DND-41 (cell line): ENCODE data around the gene THOC5.

Source experiments
- ATAC-seq: fragments of 200-7000 bp; cut with Tn5 transposase; 3 replicates; pipeline ENCODE4 v1.9.1; 2021; ENCODE audit warnings: low read depth; ENCODE audit not compliant: insufficient read depth
- DNase-seq: peaks from one replicate; pipeline ENCODE4 v3.0.0-alpha.2; 2020
- H2AFZ ChIP-seq: 2 replicates; pipeline ENCODE4 v1.6.0; 2012; ENCODE audit warnings: low read depth, low read length
- H3K27ac ChIP-seq: 2 replicates; pipeline ENCODE4 v1.5.1; 2012; ENCODE audit warnings: low read length, inconsistent platforms
- H3K27me3 ChIP-seq: fragments of 200-600 bp; sonication (generic); 2 replicates; pipeline ENCODE4 v1.6.0; 2012; ENCODE audit warnings: low read length, mild to moderate bottlenecking, inconsistent platforms; ENCODE audit not compliant: insufficient read depth, poor library complexity
- H3K36me3 ChIP-seq: 2 replicates; pipeline ENCODE4 v1.5.1; 2012; ENCODE audit warnings: low read length, inconsistent platforms; ENCODE audit not compliant: insufficient read depth
- H3K4me1 ChIP-seq: 2 replicates; pipeline ENCODE4 v1.5.1; 2012; ENCODE audit warnings: mild to moderate bottlenecking, low read length; ENCODE audit not compliant: insufficient read depth
- H3K4me2 ChIP-seq: 2 replicates; pipeline ENCODE4 v1.6.0; 2012; ENCODE audit warnings: mild to moderate bottlenecking, moderate library complexity, low read length, inconsistent platforms; ENCODE audit not compliant: insufficient read depth
- H3K4me3 ChIP-seq, 2 experiments: fragments of 200-600 bp in 1 of 2; shearing (Covaris generic) in 1 of 2; 2 replicates each; pipeline ENCODE4 v1.5.1; 2012 to 2016; ENCODE audit warnings: inconsistent platforms in 2 of 2, low read length in 2 of 2, mild to moderate bottlenecking in 2 of 2, low read depth in 1 of 2, moderate library complexity in 1 of 2
- H3K79me2 ChIP-seq: 2 replicates; pipeline ENCODE4 v1.6.0; 2012; ENCODE audit warnings: low read length, inconsistent platforms; ENCODE audit not compliant: insufficient read depth
- H3K9ac ChIP-seq: 2 replicates; pipeline ENCODE4 v1.6.0; 2012; ENCODE audit warnings: low read depth, mild to moderate bottlenecking, inconsistent platforms, low read length, moderate library complexity
- H3K9me3 ChIP-seq: 2 replicates; pipeline ENCODE4 v1.5.1; 2012; ENCODE audit warnings: low read length, moderate library complexity, mild to moderate bottlenecking, inconsistent platforms; ENCODE audit not compliant: insufficient read depth, severe bottlenecking
- H4K20me1 ChIP-seq: 2 replicates; pipeline ENCODE4 v1.6.0; 2012; ENCODE audit warnings: low read length; ENCODE audit not compliant: insufficient read depth
- EZH2 ChIP-seq: IDR thresholded peaks from 3 replicates; pipeline ENCODE4 v1.6.1; 2012; ENCODE audit warnings: borderline replicate concordance, low read depth, mild to moderate bottlenecking, moderate library complexity, low read length, inconsistent platforms; ENCODE audit not compliant: severe bottlenecking
- TF ChIP-seq, protein P1 (sequence below): IDR thresholded peaks from 2 replicates; pipeline ENCODE4 v1.5.1; 2012; ENCODE audit warnings: borderline replicate concordance, low read length, moderate library complexity, mild to moderate bottlenecking; ENCODE audit not compliant: poor library complexity, severe bottlenecking; ENCODE audit errors: extremely low read depth

THOC5 gene

DNA sequence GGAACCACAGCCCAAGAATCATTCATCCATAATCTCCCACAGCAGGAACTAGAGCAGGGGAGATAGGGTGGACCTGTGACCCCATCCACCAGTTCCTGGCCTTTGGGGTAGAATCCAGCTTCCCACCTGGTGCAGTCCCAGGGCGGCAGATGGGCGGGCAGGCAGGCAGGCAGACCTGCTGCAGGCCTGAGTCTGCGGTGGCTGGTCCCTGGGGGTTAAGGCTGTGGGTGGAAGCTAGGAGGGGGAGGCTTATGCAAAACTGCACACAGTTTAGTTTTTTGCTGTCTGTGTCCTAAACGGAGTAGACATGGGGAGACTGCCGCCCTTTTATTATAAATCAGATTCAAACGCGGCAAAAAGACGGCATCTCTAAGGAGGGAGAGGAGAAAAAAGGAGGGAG, 78.0 kb downstream of the THOC5 start:
- TF ChIP-seq, protein P1, sequence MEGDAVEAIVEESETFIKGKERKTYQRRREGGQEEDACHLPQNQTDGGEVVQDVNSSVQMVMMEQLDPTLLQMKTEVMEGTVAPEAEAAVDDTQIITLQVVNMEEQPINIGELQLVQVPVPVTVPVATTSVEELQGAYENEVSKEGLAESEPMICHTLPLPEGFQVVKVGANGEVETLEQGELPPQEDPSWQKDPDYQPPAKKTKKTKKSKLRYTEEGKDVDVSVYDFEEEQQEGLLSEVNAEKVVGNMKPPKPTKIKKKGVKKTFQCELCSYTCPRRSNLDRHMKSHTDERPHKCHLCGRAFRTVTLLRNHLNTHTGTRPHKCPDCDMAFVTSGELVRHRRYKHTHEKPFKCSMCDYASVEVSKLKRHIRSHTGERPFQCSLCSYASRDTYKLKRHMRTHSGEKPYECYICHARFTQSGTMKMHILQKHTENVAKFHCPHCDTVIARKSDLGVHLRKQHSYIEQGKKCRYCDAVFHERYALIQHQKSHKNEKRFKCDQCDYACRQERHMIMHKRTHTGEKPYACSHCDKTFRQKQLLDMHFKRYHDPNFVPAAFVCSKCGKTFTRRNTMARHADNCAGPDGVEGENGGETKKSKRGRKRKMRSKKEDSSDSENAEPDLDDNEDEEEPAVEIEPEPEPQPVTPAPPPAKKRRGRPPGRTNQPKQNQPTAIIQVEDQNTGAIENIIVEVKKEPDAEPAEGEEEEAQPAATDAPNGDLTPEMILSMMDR = no peak
- H3K4me2 ChIP-seq = no peak overlapping the region
- no peaks in the 10 kb centered on the region for H3K79me2 ChIP-seq
- H3K9ac ChIP-seq = no peak overlapping the region
- peaks cover 9% of the 10 kb centered on the region; the same call in 1 of the 2 replicates for H4K20me1 ChIP-seq
- ATAC-seq (no peak), DNase-seq (peak; percentile 7)
- no peaks in the 10 kb centered on the region for H3K9me3 ChIP-seq
- peaks cover 1% of the 10 kb centered on the region for H3K27me3 ChIP-seq
- no peak overlapping the region for H3K27ac ChIP-seq
- no peak overlapping the region for H2AFZ ChIP-seq
- peaks cover 15% of the 10 kb centered on the region for H3K4me1 ChIP-seq
- H3K4me3 ChIP-seq = no peak overlapping the region
- no peaks in the 10 kb centered on the region for H3K36me3 ChIP-seq

DNA sequence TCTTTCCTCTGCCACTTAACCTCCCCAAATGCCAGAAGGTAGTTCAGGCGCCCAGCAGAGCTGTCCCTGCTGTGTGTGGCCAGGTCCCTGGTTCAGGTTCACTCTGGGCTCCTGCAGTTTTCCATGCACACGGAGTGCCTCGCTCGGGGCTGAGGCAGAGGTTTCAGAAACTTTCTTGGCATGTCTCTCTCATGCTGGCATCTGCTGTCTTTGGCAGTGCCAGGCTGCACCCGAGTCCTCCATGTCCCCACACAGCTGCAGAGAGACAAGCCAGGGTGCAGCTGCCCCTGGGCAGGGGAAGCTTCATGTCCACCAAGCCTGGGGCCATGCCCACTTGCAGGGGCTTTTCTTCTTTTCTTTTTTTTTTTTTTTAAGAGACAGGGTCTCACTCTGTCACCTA, 80.6 kb downstream of the THOC5 start:
- Histone ChIP-seq H4K20me1 (peaks cover 4% of the 10 kb centered on the region; the same call in 1 of the 2 replicates), H3K36me3 (no peaks in the 10 kb centered on the region), H3K27ac (no peak overlapping the region), H3K27me3 (peaks cover 18% of the 10 kb centered on the region), H3K4me3 (no peak overlapping the region), H3K9me3 (no peaks in the 10 kb centered on the region), H3K9ac (no peak overlapping the region), H2AFZ (no peak overlapping the region), H3K4me2 (no peak overlapping the region), H3K4me1 (peaks cover 20% of the 10 kb centered on the region), H3K79me2 (no peaks in the 10 kb centered on the region)
- no peak for ATAC-seq
- no peak for DNase-seq
- TF ChIP-seq, protein P1 = no peak
- no peak for TF ChIP-seq EZH2

DNA sequence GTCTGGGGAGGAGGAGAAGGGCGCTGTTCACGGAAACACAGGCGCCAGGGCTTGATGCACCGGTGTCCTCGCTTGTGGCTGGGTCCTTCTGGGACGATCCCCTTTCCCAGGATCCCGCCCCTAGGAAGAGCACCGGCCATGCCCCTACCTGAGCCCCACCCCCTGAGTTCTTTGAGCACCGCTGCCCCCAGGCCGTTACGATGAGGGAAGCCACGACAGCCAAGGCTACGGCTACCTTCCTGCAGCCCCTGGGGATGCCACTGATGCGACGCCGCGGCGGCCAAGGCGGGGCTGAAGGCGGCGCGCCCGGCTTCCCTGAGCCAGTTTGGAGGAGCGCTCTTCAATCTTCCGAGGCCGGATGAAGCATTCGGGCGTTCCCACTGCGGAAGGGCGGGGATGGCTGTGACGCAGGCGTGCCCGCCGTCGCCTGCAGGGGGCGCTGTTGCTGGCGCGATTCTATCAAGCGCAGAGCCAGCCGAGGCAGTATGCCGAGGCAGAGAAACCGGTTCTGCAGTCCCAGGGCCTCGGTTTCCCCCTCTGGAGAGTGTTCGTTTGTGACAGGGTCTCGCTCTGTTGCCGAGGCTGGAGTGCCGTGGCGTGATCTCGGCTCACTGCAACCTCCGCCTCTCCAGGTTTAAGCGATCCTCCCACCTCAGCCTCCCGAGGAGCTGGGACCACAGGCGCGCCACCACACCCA, 83.2 kb downstream of the THOC5 start:
- TF ChIP-seq, protein P1 = peak; percentile 94
- TF ChIP-seq EZH2 = no peak
- Histone ChIP-seq H3K4me2 (peak overlapping the region; percentile 69), H3K27ac (no peak overlapping the region), H3K27me3 (peaks cover 20% of the 10 kb centered on the region), H3K9me3 (no peaks in the 10 kb centered on the region), H3K9ac (no peak overlapping the region), H4K20me1 (no peaks in the 10 kb centered on the region; the same call in 1 of the 2 replicates), H3K79me2 (no peaks in the 10 kb centered on the region), H2AFZ (peak overlapping the region; percentile 36; the same call in 1 of the 2 replicates), H3K4me3 (peak overlapping the region in 1 of 2 experiments; percentile 49; a peak in 2 of 4 replicates), H3K4me1 (peaks cover 12% of the 10 kb centered on the region), H3K36me3 (no peaks in the 10 kb centered on the region)
- ATAC-seq (peak; percentile 96), DNase-seq (peak; percentile 80)

DNA sequence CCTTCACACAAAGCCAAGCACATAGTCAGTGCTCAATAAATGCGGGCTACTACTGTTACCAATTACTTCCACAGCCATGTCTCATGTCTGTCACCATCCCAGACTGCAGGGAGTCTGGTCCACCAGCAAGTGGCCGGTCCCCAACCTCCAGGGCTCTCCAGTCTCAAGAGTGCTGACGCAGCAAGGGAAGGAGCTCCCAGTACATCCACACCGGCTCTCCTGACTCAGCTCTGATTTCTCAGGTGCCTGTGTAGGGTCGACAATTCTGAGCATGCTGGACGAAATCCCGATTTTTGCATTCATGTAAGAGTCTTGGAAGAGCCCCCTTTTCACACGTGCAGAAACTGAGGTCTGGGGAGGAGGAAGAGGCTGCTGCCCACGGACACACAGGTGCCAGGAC, 83.8 kb downstream of the THOC5 start:
- DNase-seq = no peak
- peaks cover 20% of the 10 kb centered on the region for H3K27me3 ChIP-seq
- H3K4me1 ChIP-seq = peaks cover 12% of the 10 kb centered on the region
- H3K36me3 ChIP-seq = no peaks in the 10 kb centered on the region
- H3K27ac ChIP-seq = no peak overlapping the region
- no peaks in the 10 kb centered on the region for H3K79me2 ChIP-seq
- no peak for ATAC-seq
- no peaks in the 10 kb centered on the region for H3K9me3 ChIP-seq
- H2AFZ ChIP-seq = 0 out of 2 replicates have a peak overlapping the region, but pooled peaks have one; percentile 36
- H3K4me3 ChIP-seq = peak overlapping the region in 1 of 2 experiments; percentile 49; a peak in 1 of 4 replicates
- H3K9ac ChIP-seq = no peak overlapping the region
- H3K4me2 ChIP-seq = peak overlapping the region; percentile 69
- no peaks in the 10 kb centered on the region; the same call in 1 of the 2 replicates for H4K20me1 ChIP-seq
- no peak for TF ChIP-seq EZH2
- TF ChIP-seq, protein P1 = no peak
